Activated naive CD4-positive, alpha-beta T cell treated with anti-CD3 and anti-CD28 coated beads for 36 hours (primary cell): ENCODE data around the gene ADIPOR1. TPM values are rescaled to one million over a fixed set of nuclear protein-coding genes. Genes with fewer than 3 reads are reported as not detected.
A peak's percentile ranks its signal among the peaks of the same experiment; 100 is the strongest.
"Not testable (repeated sequence)": the region's sequence is repeated elsewhere in the genome, so short reads cannot be mapped to it uniquely, and the experiment has no call there.

Source experiments
- CTCF ChIA-PET: fragments of 350-600 bp; sonication (Branson Sonifier 250); formaldehyde crosslinking; loops from one replicate; lab custom pipeline; 2021; ENCODE audit warnings: antibody characterized with exemption; lab: Charles Lee
- DNase-seq: peaks from one replicate; pipeline ENCODE4 v3.0.0-alpha.2; 2020
- H3K27ac Mint-ChIP-seq: one replicate; pipeline ENCODE4 v1.8.0; 2021; ENCODE audit warnings: mild to moderate bottlenecking, mixed read lengths
- H3K27me3 Mint-ChIP-seq: one replicate; pipeline ENCODE4 v1.8.0; 2021; ENCODE audit warnings: low read depth, mixed read lengths
- H3K36me3 Mint-ChIP-seq: one replicate; pipeline ENCODE4 v1.8.0; 2021; ENCODE audit warnings: low read depth, mixed read lengths
- H3K4me1 Mint-ChIP-seq: one replicate; pipeline ENCODE4 v1.8.0; 2021; ENCODE audit warnings: low read depth, mixed read lengths
- H3K4me3 Mint-ChIP-seq: one replicate; pipeline ENCODE4 v1.8.0; 2021; ENCODE audit warnings: mild to moderate bottlenecking, moderate library complexity, mixed read lengths
- H3K9me3 Mint-ChIP-seq: one replicate; pipeline ENCODE4 v1.8.0; 2021; ENCODE audit warnings: mixed read lengths
- intact Hi-C: fragments of 100-400 bp; cut with micrococcal nuclease; formaldehyde crosslinking; loops from one replicate; pipeline ENCODE4 v1.15.1; 2023
- total RNA-seq, 2 experiments: library from RNA; stranded (reverse); gene quantifications; one replicate each; pipeline ENCODE4 v1.2.3, GENCODE V29; 2021

The ADIPOR1 gene
- total RNA-seq, 2 experiments from 2014 or later, result 75.5 to 77.0 TPM

DNA sequence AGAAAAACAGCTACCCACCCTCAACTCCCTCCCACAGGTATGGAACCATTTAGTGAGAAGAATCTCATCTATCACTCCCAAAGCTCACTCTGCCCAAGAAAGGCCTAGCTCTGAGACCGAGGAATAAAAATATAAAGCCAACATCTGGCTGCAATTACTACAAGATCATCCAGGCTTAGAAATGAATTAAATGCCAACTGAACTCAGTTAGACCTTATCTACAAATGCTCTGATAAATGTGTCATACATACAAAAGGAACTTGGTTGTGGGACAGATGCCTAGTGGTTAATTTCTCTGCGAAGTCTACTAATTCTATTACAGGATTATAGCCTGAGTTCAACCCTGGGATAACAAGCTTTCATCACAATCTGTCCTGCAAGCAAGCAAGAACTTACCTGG, 6.7 kb downstream of the ADIPOR1 start:
- CTCF ChIA-PET, result no interaction called here
- no peak for DNase-seq
- no peaks in the 10 kb centered on the region for H3K9me3 Mint-ChIP-seq
- H3K27me3 Mint-ChIP-seq, result no peaks in the 10 kb centered on the region
- no peak overlapping the region for H3K4me3 Mint-ChIP-seq
- H3K36me3 Mint-ChIP-seq, result peaks cover 7% of the 10 kb centered on the region
- intact Hi-C loops, result no loop called here
- peaks cover 49% of the 10 kb centered on the region for H3K4me1 Mint-ChIP-seq
- peak overlapping the region; percentile 14 for H3K27ac Mint-ChIP-seq

DNA sequence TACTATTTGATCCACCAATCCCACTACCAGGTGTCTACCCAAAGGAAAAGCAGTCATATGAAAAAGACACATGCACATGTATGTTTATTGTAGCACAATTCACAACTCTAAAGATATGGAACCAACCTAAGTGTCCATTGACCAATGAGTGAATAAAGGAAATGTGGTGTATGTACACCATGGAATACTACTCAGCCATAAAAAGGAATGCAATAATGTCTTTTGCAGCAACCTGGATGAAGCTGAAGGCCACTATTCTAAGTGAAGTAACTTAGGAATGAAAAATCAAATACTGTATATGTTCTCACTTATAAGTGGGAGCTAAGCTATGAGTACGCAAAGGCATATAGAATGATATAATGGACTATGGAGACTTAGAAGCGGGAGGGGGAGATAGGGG, 12.6 kb downstream of the ADIPOR1 start:
- CTCF ChIA-PET, result no interaction called here
- intact Hi-C loops, result no loop called here
- Mint-ChIP-seq H3K36me3 (peaks cover 18% of the 10 kb centered on the region), H3K4me3 (no peak overlapping the region), H3K4me1 (no peaks in the 10 kb centered on the region), H3K9me3 (no peaks in the 10 kb centered on the region), H3K27ac (no peak overlapping the region), H3K27me3 (no peaks in the 10 kb centered on the region)
- no peak for DNase-seq

GRCh38 chr1:202944438-202944921, 13.6 kb downstream of the ADIPOR1 start:
- CTCF ChIA-PET, result interaction anchor here (1.2 kb wide), 1 partner anchor 54 kb away, joined by 4 read pairs; no protein-coding TSS in a partner anchor
- H3K4me3 Mint-ChIP-seq, result no peak overlapping the region

DNA sequence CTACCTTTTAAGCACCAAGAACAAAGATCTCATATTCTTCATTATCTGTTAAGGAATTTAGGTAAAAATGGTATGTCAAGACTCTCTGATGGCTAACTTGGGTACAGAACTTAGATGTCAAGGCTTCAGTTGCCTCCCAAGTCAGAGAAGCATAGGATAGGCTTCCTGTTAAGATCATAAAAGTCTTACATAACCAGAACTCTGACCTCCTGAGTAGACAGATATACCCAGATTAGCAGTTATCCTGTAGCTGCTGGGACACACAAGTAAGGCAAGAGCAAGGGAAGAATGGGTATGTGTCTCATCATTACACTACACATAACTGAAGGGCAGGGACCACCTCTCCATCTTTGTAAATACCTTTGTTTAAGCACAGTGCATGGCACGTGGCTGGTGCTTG, 15.7 kb downstream of the ADIPOR1 start:
- Mint-ChIP-seq H3K36me3 (peaks cover 12% of the 10 kb centered on the region), H3K4me3 (no peak overlapping the region), H3K27ac (no peak overlapping the region), H3K9me3 (no peaks in the 10 kb centered on the region), H3K27me3 (no peaks in the 10 kb centered on the region), H3K4me1 (no peaks in the 10 kb centered on the region)
- CTCF ChIA-PET, result no interaction called here
- intact Hi-C loops, result no loop called here
- DNase-seq, result no peak

More at GRCh38 chr1:202944438-202944921, 13.6 kb downstream of the ADIPOR1 start:
- Mint-ChIP-seq H3K27me3 (no peaks in the 10 kb centered on the region), H3K9me3 (no peaks in the 10 kb centered on the region), H3K27ac (no peak overlapping the region), H3K36me3 (peaks cover 17% of the 10 kb centered on the region), H3K4me1 (no peaks in the 10 kb centered on the region)
- intact Hi-C loops, result no loop called here
- no peak for DNase-seq

GRCh38 chr1:202941372-202941771, 16.7 kb downstream of the ADIPOR1 start:
- H3K27me3 Mint-ChIP-seq, result no peaks in the 10 kb centered on the region
- no peaks in the 10 kb centered on the region for H3K9me3 Mint-ChIP-seq
- no peak overlapping the region for H3K27ac Mint-ChIP-seq
- no peak overlapping the region for H3K4me3 Mint-ChIP-seq
- CTCF ChIA-PET, result no interaction called here
- intact Hi-C loops, result no loop called here
- no peak for DNase-seq
- H3K4me1 Mint-ChIP-seq, result no peaks in the 10 kb centered on the region
- H3K36me3 Mint-ChIP-seq, result peaks cover 11% of the 10 kb centered on the region

DNA sequence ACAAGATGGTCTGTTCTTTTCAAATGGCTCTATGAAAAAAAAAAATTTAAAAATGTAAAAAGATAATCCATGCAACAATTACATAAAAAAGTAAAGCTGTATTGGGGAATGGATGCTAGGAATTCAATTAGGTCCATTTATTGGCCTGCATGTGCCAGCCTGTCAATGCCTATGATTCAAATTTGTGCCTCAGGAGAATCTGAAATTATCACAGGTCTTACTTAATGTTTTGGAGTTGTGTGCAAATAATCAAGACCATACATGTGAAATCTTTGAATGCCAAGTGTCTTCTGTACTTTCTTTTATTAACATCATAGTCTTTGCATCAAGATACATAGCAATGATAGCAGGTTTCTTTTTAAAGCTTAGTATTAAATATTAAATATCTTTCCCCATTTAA, 17.6 kb downstream of the ADIPOR1 start:
- no peak for DNase-seq
- Mint-ChIP-seq H3K27me3 (no peaks in the 10 kb centered on the region), H3K36me3 (peaks cover 9% of the 10 kb centered on the region), H3K27ac (no peak overlapping the region), H3K4me3 (no peak overlapping the region), H3K9me3 (no peaks in the 10 kb centered on the region), H3K4me1 (no peaks in the 10 kb centered on the region)
- intact Hi-C loops, result no loop called here
- CTCF ChIA-PET, result no interaction called here

DNA sequence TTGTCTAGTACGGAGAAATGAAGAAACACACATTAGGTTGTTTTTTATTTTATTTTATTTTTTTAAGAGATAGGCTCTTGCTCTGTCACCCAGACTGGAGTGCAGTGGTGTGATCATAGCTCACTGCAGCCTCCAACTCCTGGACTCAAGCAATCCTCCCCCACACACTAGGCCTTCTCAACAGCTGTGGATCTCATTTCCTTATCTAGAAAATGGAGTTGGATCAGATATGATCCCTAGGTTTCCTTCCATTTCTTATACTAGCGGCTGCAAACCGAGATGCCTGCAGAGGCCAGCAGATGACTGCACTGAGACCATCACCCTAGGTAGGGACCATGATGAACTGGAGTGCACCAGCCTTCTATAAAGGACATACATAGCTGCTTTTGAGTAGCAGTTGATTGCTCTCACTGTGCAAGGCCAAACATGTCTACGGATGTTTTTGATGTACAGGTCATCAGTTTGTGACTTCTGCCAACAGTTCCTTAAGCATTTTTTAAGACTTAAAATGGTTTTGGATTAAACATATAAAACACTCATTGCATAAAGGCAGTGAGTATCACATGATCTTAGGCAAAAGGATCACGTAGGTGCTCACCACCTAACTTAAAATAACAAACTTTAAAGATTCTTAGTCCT, 19.7 kb downstream of the ADIPOR1 start:
- intact Hi-C loops, result no loop called here
- no peaks in the 10 kb centered on the region for H3K27me3 Mint-ChIP-seq
- CTCF ChIA-PET, result no interaction called here

DNA sequence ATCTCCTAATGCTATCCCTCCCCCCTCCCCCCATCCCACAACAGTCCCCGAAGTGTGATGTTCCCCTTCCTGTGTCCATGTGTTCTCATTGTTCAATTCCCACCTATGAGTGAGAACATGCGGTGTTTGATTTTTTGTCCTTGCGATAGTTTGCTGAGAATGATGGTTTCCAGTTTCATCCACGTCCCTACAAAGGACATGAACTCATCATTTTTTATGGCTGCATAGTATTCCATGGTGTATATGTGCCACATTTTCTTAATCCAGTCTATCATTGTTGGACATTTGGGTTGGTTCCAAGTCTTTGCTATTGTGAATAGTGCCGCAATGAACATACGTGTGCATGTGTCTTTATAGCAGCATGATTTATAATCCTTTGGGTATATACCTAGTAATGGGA, 21.7 kb downstream of the ADIPOR1 start:
- H3K27ac Mint-ChIP-seq, H3K27me3 Mint-ChIP-seq, H3K9me3 Mint-ChIP-seq, H3K4me3 Mint-ChIP-seq, H3K36me3 Mint-ChIP-seq, CTCF ChIA-PET, DNase-seq, H3K4me1 Mint-ChIP-seq, intact Hi-C loops: not testable (repeated sequence)

More for the DNA sequence above, 19.7 kb downstream of the ADIPOR1 start:
- DNase-seq, result no peak
- H3K9me3 Mint-ChIP-seq, result no peaks in the 10 kb centered on the region
- H3K4me1 Mint-ChIP-seq, result peaks cover 5% of the 10 kb centered on the region
- no peak overlapping the region for H3K4me3 Mint-ChIP-seq
- H3K36me3 Mint-ChIP-seq, result peaks cover 6% of the 10 kb centered on the region
- no peak overlapping the region for H3K27ac Mint-ChIP-seq

DNA sequence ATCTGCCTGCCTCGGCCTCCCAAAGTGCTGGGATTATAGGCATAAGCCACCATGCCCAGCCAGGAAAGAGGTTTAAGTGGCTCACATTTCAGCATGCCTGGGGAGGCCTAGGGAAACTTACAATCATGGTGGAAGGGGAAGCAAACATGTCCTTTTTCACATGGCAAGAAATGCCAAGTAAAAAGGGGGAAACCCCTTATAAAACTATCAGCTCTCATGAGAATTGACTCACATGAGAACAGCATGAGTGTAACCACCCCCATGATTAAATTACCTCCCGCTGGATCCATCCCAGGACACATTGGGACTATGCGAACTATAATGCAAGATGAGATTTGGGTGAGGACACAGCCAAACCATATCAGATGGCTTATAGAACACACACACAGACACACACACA, 22.3 kb downstream of the ADIPOR1 start:
- Mint-ChIP-seq H3K9me3 (no peaks in the 10 kb centered on the region), H3K27ac (no peak overlapping the region), H3K4me1 (peaks cover 7% of the 10 kb centered on the region), H3K36me3 (peaks cover 1% of the 10 kb centered on the region), H3K27me3 (no peaks in the 10 kb centered on the region), H3K4me3 (no peak overlapping the region)
- intact Hi-C loops, result no loop called here
- CTCF ChIA-PET, result no interaction called here
- DNase-seq, result no peak

GRCh38 chr1:202934755-202935154, 23.4 kb downstream of the ADIPOR1 start:
- no peaks in the 10 kb centered on the region for H3K9me3 Mint-ChIP-seq
- no peaks in the 10 kb centered on the region for H3K27me3 Mint-ChIP-seq
- intact Hi-C loops, result no loop called here
- no peak overlapping the region for H3K4me3 Mint-ChIP-seq
- H3K27ac Mint-ChIP-seq, result no peak overlapping the region
- CTCF ChIA-PET, result no interaction called here
- H3K4me1 Mint-ChIP-seq, result peaks cover 7% of the 10 kb centered on the region
- no peak for DNase-seq
- H3K36me3 Mint-ChIP-seq, result peaks cover 1% of the 10 kb centered on the region

DNA sequence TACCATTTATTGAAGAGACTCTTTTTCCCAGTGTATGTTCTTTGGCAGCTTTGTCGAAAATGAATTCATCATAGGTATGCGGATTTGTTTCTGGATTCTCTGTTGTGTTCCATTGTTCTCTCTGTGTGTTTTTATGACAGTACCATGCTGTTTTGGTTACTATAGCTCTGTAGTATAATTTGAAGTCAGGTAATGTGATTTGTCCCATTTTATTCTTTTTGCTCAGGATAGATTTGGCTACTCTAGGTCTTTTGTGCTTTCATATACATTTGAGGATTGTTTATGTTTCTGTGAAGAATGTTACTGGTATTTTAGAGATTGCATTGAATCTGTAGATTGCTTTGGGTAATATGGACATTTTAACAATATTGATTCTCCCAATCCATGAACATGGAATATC, 25.6 kb downstream of the ADIPOR1 start:
- CTCF ChIA-PET, result no interaction called here
- intact Hi-C loops, result no loop called here
- no peak for DNase-seq
- peaks cover 7% of the 10 kb centered on the region for H3K4me1 Mint-ChIP-seq
- no peaks in the 10 kb centered on the region for H3K36me3 Mint-ChIP-seq
- H3K4me3 Mint-ChIP-seq, result no peak overlapping the region
- no peaks in the 10 kb centered on the region for H3K27me3 Mint-ChIP-seq
- no peak overlapping the region for H3K27ac Mint-ChIP-seq
- no peaks in the 10 kb centered on the region for H3K9me3 Mint-ChIP-seq

GRCh38 chr1:202926581-202927491, 31.3 kb downstream of the ADIPOR1 start, which contains the start of gene KLHL12:
TSS of gene KLHL12 (minus strand) at chr1:202927234. CDS start at chr1:202925162, 2,072 bp downstream.
- Mint-ChIP-seq H3K4me3 (peak within 1 kb of the TSS; percentile 95), H3K27ac (peak within 1 kb of the TSS; percentile 89), H3K4me1 (peaks cover 24% of the 10 kb centered on the region), H3K36me3 (peaks cover 3% of the 10 kb centered on the region), H3K27me3 (no peaks in the 10 kb centered on the region), H3K9me3 (no peaks in the 10 kb centered on the region)
- CTCF ChIA-PET, result interaction anchor here (1.2 kb wide), 1 partner anchor 41 kb away, joined by 5 read pairs; no protein-coding TSS in a partner anchor
- intact Hi-C loops, result loop anchor here (1.0 kb wide), 6 partner anchors 31 to 579 kb away; partner anchors contain the start of genes ADIPOR1, PPP1R12B, RABIF and TMEM183A
- peak; percentile 96 for DNase-seq
